Body of pancreas (tissue), 4 donors: Measurements from ENCODE around the gene SCN4A.

Source experiments
- CTCF ChIP-seq, 7 experiments: fragments of 450-650 bp in 4 of 7; fragments of 200-600 bp in 3 of 7; sonication (generic) in 3 of 7; IDR thresholded peaks; one replicate each; pipeline ENCODE4 v1.5.1; 2016 to 2019; ENCODE audit warnings: antibody characterized with exemption in 7 of 7
- POLR2A ChIP-seq, 3 donors: fragments of 450-650 bp; IDR thresholded peaks; one replicate each; pipeline ENCODE4 v1.6.1; 2016; ENCODE audit warnings: antibody characterized with exemption in 3 of 3, mild to moderate bottlenecking in 2 of 3

DNA sequence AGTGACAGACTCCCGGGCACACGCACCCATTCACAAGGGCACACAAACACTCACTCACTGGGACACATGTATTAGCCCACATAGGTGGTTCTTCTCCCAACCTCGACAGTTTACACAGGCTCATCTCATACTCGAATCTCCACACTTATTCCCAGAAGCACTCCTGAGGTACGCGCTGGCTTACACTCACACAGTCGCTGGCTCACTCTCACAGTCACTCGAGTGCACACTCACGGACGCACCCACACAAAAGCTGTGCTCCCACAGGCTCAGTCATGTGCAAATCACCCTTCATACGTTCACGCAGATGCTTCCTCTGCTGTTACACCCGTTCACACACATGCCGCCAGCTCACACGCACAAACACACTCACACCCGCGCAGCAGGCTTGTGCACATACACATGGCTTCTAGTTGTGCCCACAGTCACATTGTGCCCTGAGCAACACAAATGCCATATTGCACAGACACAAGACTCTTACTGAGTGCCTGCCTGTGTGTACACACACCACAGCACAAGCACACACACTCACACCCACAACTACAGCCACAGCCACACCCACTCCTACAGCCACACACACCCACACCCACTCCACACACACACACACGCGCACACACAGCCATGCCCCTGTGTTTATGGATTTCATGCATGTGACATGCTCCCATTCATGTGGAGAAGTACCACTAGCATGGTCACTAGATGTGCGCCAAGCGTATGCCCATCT, 17.1 kb upstream of the SCN4A start:
- TF ChIP-seq CTCF (IDR thresholded peaks at IDR 0.05) = no peak
- no peak for TF ChIP-seq POLR2A (IDR thresholded peaks at IDR 0.05)
